HUDEP-2 (cell line): ENCODE data around the gene GRM7.

ENCODE experiments used
- DNase-seq, 76 experiments: peaks; one replicate each; lab custom pipeline; 2025; ENCODE audit not compliant: unreplicated experiment in 76 of 76; lab: John Stamatoyannopoulos, UW

The GRM7 gene

DNA sequence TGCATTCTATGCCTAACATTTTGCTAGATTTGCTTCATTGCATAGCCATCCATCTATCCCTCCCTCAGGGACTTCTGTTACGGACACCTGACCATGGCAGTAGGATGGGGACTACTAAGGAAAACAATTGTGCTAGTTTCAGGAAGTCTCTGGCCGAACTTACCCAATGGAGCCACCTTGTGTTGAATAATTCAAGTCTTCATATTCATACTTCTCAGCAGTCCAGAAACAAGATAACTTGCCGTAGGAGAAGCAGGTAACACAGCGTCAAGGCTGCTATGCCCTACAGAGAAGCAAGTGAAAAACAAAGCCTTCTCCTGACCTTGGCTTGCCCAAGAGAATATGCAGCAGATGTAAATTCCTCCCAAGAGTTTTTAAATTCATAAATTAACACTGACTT lies 685.3 kb downstream of the GRM7 start:
- no peak for DNase-seq

DNA sequence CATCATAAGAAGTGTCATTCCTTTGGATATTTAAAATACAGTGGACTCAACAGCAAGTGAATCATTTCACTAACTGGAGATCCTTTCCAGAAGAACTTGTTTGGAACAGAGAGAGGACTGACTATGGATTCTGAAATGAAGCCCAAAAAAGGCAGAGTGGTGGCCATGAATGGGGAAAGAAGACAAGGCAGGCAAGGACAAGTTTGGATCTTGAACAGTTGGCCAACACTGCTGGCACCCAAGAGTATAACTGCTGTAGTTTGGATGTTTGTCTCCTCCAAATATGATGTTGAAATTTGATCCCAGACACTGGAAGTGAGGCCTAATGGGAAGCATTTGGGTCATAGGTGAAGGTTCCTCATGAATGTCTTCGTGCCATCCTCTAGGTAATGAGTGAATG lies 686.9 kb downstream of the GRM7 start:
- DNase-seq = no peak

DNA sequence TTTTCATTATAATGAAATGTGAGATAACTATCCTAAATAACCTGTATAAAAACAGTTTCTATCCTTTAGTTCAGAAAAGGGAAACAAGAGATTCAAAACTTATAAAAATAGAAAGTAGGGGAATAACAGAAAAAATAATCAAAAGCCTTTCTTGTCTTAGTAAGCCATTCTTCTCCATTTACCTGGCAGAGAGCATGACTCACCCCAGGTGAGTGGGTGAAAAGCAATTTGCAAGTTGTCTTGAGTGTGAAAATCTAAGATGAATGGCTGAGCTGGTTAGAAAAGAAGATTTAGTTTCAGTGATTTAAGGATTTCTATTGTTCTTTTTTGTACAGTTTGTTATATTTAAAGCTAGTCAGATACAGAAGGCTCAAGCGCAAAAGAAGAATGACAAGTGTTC lies 702.0 kb downstream of the GRM7 start:
- no peak for DNase-seq

DNA sequence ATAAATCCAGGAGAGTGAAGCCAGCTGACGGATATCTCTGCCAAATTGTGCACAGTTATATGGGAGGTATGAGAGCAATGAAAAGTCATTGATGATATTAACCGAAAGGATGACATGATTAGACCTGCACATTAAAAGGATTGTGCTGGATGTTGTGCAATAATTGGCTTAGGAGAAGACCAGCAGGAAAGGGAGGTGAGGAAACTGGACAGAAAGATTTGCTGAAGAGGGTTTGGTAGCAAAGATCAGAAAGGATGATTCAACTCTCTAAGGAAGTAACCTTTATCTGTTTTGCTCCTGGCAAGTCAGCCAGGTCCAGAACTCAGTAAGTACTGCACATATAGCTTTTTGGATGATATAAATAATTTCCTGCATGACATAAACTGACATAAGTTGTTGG lies 704.7 kb downstream of the GRM7 start:
- no peak for DNase-seq

DNA sequence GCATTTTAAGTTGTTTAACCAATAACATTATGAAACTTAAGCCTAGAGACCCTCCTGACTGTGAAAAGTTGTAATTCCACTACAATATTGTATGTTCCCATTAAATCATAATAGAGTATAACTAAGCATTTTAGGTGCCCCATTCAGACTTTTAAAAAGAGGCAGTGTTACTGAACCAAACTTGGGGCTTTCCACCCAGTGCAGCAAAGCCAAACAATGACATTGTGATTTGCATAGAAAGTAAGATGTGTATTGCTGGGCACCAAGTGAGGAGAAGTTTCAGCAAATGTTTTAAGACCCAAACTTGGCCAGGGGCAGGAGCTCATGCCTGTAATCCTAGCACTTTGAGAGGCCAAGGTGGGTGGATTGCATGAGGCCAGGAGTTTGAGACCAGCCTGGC lies 706.2 kb downstream of the GRM7 start:
- DNase-seq = no peak

DNA sequence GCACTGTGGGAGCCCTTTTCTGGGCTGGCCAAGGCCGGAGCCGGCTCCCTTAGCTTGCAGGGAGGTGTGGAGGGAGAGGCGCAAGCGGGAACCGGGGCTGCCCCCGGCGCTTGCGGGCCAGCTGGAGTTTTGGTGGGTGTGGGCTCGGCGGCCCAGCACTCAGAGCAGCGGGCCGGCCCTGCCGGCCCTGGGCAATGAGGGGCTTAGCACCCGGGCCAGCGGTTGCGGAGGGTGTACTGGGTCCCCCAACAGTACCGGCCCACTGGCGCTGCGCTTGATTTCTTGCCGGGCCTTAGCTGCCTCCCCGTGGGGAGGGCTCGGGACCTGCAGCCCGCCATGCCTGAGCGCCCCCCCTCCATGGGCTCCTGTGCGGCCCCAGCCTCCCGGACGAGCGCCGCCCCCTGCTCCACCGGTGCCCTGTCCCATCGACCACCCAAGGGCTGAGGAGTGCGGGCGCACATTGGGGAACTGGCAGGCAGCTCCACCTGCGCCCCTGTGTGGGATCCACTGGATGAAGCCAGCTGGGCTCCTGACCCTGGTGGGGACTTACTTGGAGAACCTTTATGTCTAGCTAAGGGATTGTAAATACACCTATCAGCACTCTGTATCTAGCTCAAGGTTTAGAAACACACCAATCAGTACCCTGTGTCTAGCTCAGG lies 707.7 kb downstream of the GRM7 start:
- no peak for DNase-seq

DNA sequence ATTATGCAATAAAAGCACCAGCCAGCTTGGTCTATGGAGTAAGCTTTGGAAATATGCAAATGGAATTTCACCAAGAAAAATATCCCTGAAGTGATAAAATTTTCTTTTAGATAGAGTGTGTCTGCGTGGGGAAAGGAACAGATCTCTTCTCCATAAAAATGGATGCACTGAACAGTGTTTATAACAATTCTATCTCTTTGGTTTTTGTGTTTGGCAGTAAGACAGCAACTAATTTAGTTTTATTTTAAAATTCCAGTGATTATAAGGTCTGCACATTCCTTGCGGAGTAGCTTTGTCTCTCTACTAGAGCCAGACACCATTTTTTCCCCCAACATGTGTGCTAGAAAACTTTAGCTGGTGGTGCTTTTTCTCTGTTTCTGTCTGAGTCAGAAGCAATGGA lies 712.4 kb downstream of the GRM7 start:
- no peak for DNase-seq

DNA sequence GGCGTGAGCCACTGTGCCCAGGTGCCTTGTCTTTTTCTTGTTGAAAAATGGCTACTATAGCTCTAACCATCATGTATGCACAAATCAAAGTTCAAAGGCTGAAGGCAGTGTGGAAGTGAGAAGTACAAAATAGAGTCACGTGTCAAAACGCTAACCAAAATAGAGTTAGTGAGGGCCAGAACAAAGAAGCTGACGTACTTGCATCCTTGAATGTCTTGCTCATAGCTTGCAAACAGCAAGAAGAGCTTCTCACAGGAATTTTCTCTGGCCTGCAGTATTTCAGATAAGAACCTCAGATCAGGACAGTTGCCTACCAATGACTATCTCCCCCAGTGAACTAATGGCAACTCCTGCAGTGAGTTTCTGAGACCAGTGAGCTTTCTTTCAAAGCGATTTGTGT lies 713.5 kb downstream of the GRM7 start:
- DNase-seq = no peak

DNA sequence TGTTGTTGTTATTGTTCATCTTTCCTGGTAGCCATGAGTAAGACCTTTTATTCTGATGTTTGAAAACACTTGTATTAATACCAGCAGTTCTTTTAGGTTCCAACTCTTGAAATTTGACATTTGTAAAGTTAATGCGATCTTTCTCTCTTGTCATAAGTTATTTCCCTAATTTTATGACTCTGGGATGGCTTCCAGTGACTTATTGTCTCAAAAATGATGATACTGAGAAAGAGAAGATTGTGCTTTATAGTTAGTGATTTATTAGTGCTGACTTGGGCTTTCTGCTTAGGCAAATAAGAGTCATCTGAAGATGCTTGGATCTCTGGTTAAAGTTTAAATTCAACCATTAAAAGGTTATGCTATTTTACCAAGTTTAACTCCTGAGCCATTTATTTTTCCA lies 715.2 kb downstream of the GRM7 start:
- DNase-seq = no peak

DNA sequence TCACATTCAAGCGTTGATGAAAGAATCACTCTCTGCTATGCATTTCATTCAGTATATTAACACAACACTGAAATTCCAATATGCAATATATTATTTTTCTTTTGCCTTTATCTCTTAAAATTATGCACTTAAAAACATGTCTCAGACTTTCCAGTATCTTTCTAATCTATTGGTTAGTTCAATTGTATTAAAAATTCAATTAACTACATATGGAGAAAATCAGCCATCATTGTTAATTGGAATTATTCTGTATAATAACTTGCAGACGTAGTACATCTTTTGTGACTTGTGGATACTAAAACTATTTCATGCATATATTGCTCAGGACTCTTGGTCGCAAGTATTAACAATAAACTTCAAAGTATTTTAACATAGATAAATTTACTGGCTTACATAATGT lies 715.6 kb downstream of the GRM7 start:
- DNase-seq = no peak

DNA sequence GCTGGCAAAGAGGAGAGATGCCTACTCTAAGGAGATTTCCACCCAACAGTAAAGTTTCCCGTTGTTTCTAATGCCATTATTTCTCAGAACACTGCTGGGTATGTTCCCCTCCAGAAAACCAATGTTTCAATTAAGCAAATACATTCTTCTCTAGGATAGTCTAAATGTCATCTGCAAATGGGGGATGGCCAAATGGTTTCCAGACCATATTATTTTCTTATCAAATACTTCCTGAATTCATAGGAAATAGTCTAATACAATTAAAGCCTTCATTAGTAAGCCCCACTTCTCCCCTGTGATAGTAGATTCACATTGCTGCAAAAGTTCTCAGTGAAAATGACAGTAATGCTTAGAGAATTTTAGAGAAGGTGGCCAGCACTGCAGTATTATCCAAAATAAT lies 716.6 kb downstream of the GRM7 start:
- no peak for DNase-seq

DNA sequence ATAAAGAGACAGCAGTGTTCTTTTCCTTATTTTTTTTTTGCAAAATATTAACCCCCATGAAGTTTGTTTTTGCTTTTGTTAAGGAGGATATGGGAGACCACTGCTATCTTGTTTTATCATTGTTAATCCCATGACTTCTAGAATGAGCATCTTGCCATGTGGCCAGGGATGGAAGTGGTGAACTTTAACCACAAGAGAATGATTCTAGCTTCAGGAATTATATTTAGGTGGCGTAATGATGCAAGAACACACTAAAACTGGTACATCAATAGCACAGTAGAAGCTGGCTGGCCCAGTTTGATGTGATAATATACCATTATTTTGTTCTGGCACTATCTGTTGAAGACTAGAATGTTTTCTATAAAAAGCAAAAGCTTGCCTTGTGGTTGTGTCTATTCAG lies 720.9 kb downstream of the GRM7 start:
- no peak for DNase-seq

DNA sequence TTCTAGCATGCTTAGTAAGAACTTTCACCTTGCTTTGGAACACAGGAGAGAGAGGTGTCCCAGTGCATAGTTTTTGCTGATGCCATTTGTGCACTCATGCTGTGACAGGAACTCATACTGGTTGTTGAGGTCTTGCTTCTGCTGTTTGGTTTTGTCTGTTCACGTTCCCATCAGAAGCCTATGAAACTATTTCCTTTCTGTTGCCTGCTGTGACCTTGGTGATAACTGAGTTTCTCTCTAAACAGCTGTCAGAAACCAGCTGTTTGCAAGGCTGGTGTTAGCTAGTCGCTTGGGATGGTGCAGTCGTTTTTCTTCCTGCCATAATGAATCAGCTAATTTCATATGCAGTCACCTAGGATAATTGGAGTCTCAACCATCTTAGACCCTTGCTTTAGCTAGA lies 724.1 kb downstream of the GRM7 start:
- DNase-seq = no peak

DNA sequence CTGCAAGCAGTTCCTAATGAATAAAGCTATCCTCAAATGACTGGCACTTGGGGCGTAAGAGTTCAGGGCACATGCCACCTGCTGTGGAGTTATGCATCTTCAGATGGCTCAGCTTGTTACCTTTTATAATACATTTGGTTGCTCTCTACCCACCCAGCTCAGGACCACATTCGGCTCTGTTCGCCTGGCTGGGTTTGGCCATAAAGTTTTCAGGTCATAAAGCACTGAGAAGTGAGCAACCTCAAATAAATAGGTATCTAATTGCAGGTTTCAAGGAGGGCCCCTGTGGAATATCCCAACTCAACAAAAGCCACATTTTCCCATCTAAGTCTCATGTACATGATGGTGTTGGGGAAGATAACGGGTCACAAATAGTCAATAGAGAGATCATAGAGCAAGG lies 727.3 kb downstream of the GRM7 start:
- DNase-seq = no peak

DNA sequence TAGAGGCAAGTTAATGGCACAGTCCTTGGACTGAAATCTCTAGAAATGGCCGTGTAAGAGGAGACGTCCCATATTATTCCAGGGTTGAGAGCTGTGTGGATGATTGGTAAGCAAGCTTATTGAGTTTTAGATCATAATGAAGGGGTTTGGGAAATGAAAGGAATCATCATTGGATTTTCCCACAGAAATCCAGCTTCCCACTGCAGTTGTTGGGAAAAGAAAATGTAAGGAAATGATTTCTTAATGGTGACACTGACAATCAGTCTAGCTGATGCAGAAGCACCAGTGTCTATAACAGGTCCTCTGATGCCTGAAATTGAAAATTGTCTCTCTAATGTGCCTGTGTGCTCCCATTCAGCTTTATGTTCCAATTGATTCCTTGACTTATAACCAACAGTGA lies 728.6 kb downstream of the GRM7 start:
- no peak for DNase-seq

DNA sequence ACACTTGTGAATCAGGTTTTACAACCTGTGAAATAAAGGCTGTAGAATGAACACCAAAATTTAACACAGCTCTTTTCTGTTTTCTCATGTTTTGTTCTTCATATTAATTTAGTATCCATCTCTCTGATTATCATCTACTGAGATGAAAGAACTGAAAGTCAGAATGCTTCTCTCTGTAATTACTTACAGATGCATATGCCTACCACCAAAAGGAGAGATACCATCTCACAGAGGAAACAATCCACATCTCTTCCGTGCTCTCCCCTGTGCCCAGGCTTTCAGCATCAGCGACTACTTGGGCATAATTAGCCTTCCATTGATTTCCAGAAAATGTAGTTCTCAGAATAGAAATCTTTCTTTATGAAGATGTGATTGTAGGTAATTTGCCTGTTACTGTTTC lies 741.4 kb downstream of the GRM7 start:
- no peak for DNase-seq

DNA sequence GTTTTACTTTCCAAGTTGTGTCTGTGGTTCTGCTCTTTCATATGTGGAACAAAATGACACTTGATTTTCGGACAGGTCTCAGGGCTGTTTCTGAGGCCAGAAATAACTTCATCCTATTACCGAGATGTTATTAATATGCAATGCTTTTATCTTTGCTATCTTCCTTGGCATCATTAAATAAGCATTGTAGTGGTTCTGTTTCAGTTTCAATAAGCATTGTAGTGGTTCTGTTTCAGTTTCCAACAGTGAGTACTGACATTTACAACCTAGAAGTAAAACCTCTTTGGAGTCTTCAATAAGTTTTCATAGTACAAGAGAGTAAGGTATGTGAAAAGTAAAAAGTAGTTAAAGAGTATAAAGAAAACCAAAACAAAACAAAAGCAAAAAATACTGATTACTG lies 746.2 kb downstream of the GRM7 start:
- no peak for DNase-seq

DNA sequence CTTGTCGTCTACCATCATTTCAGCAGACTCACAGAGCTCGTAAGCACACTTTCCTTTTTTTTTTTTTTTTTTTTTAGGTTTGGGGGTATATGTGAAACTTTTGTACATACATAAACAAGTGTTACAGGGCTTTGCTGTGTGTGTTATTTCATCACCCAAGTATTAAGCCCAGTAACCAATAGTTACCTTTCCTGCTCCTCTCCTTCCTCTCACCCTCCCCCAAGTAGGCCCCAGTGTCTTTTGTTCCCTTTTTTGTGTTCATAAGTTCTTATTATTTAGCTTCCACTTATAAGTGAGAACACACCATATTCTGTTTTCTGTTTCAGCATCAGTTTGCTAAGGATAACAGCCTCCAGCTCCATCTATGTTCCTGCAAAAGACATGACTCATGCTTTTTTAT lies 746.8 kb downstream of the GRM7 start:
- no peak for DNase-seq

DNA sequence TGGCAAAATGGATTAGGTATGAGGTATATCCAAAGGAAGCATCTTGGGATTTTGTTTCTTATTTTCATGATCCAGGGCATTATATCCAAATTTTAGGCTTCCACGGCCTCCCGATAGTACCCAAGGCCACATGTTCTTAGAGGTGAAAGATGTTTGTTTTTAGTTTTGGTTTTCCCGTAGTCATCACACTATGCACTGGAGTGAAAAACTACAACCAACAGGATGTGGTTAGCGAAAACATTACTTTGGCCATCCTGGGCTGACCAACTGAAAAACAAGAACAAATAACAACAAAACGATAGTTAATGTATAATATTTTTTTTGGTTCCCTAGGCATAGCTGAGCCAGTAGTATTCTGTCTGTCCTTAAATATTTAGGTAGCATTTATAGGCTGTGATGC lies 749.7 kb downstream of the GRM7 start:
- DNase-seq = no peak

DNA sequence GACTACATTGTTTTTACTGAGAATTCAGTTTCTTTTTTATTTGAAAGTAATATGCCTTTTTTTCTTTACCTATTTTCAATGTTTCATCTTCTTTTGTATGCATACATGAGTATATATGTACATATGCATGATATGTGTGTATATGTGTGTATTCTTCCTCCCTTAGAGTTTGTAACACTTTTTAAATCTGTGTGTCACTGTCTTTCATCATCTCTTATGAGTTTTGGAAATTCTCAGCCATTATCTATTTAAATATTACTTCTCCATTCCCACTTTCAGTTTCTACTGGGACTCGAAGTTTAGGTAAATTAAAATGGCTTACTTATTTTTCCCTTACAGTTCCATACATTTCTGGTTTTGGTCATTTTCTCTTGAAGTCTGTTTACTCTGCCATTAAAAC lies 754.1 kb downstream of the GRM7 start:
- no peak for DNase-seq

DNA sequence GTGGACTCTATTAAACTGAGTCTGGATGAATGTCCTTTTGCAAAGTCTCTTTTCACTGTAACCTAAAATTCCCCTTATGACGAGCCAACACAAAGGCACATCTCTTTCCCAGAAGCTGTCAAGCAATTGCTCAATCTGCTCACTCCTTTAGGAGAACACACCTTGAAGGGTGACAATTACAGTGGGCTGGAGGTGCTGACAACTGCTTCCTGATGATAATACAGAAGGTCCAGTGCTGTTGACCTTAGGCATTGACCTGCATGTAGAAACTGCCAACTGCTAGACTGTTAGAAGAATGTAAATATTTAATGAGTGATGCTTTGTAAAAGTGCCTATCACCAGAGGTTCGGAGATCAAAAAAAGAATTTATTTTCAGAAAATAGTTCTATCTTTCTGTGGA lies 757.7 kb downstream of the GRM7 start:
- DNase-seq = no peak

DNA sequence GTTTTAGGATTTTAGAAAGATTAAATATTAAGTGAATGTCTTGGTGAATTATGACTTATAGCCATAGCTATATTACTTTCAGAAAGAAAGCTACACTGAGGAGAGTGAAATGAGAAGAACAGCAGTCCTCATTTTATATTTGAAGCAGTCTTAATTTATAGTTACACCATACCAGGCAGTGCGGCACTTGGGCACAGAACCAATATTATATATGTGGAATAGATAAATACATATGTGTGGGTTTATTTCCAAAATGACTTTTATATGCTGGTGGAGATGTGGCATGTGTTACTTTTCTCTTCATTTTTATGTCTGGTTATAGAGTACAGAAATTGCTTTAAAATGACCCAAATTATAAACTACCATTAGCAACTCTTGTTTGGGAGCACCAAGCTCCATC lies 759.5 kb downstream of the GRM7 start:
- no peak for DNase-seq

DNA sequence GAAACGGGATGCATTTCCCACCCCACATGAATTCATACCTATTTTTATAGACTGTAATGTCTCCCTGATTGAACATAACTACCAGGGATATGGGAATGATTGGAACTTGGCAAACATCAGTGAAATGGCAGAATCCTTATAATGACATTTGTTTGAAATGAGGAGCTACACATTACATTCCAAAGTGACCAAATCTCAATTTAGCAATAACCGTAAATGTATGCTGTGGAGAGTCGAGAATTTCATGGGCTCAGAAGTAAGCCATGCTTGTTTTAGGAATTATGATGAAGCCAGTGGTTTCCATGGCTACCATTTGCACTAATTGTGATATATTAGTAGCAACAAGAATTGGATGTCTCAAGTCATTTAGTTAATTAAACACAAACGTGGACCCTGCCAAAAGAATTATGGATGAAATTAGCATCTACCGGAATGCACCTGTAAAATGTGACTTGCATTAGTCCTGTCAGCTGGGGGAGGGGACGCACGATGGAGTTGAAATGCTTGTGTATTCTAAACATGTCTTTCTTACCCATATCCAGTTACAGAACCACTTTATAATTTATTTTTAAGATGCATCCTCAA lies 760.2 kb downstream of the GRM7 start:
- no peak for DNase-seq
